ENCODE measurements around the gene SETD3.

Gene SETD3

GRCh38 chr14:99423434-99423833 lies 57.2 kb downstream of the SETD3 start:
- Histone ChIP-seq H3K36me3 (ENCODE audit: control insufficient read depth, insufficient read depth, low read length) (peaks cover 13% of the 10 kb centered on the region), H3K4me3 (ENCODE audit: extremely low read depth, insufficient read depth, low read length, poor library complexity, severe bottlenecking) (no peak overlapping the region), H3K4me1 (ENCODE audit: control insufficient read depth, insufficient read depth, low read length, poor library complexity, severe bottlenecking) (peaks cover 32% of the 10 kb centered on the region), H3K9me3 (ENCODE audit: control insufficient read depth, low read length) (no peaks in the 10 kb centered on the region), H3K27ac (ENCODE audit: low read depth, low read length, severe bottlenecking) (no peak overlapping the region)
- WGBS, 2 experiments (ENCODE audit: insufficient coverage in 2 of 2): 80 to 100% methylated on average over 1 of the region's 1 CpG

- Histone ChIP-seq H3K4me1 (ENCODE audit: control insufficient read depth, insufficient read depth, low read length, poor library complexity, severe bottlenecking) (peaks cover 23% of the 10 kb centered on the region), H3K4me3 (ENCODE audit: extremely low read depth, insufficient read depth, low read length, poor library complexity, severe bottlenecking) (no peak overlapping the region), H3K9me3 (ENCODE audit: control insufficient read depth, low read length) (no peaks in the 10 kb centered on the region), H3K27ac (ENCODE audit: low read depth, low read length, severe bottlenecking) (no peak overlapping the region), H3K36me3 (ENCODE audit: control insufficient read depth, insufficient read depth, low read length) (peaks cover 8% of the 10 kb centered on the region)
- 91 to 97% methylated on average over 5 to 6 of the region's 7 CpGs for WGBS, 2 experiments (ENCODE audit: insufficient coverage in 2 of 2)
Observed at GRCh38 chr14:99422228-99423010, 58.2 kb downstream of the SETD3 start.

GRCh38 chr14:99420711-99421110 lies 59.9 kb downstream of the SETD3 start:
- no peaks in the 10 kb centered on the region for H3K9me3 ChIP-seq (ENCODE audit: control insufficient read depth, low read length)
- WGBS, 2 experiments (ENCODE audit: insufficient coverage in 2 of 2): 43% methylated on average over 1 of the region's 6 CpGs; no CpG with 5 or more reads in 1 of the 2 experiments
- H3K27ac ChIP-seq (ENCODE audit: low read depth, low read length, severe bottlenecking): no peak overlapping the region
- H3K4me3 ChIP-seq (ENCODE audit: extremely low read depth, insufficient read depth, low read length, poor library complexity, severe bottlenecking): no peak overlapping the region
- peaks cover 10% of the 10 kb centered on the region for H3K4me1 ChIP-seq (ENCODE audit: control insufficient read depth, insufficient read depth, low read length, poor library complexity, severe bottlenecking)
- H3K36me3 ChIP-seq (ENCODE audit: control insufficient read depth, insufficient read depth, low read length): no peaks in the 10 kb centered on the region

- H3K9me3 ChIP-seq (ENCODE audit: control insufficient read depth, low read length): no peaks in the 10 kb centered on the region
- 93 to 100% methylated on average over 3 to 4 of the region's 4 CpGs for WGBS, 2 experiments (ENCODE audit: insufficient coverage in 2 of 2)
- H3K4me1 ChIP-seq (ENCODE audit: control insufficient read depth, insufficient read depth, low read length, poor library complexity, severe bottlenecking): peaks cover 8% of the 10 kb centered on the region
- H3K36me3 ChIP-seq (ENCODE audit: control insufficient read depth, insufficient read depth, low read length): no peaks in the 10 kb centered on the region
- H3K4me3 ChIP-seq (ENCODE audit: extremely low read depth, insufficient read depth, low read length, poor library complexity, severe bottlenecking): no peak overlapping the region
- H3K27ac ChIP-seq (ENCODE audit: low read depth, low read length, severe bottlenecking): no peak overlapping the region
Observed at GRCh38 chr14:99419905-99420304, 60.8 kb downstream of the SETD3 start.

GRCh38 chr14:99418242-99418641 lies 62.4 kb downstream of the SETD3 start:
- Histone ChIP-seq H3K36me3 (ENCODE audit: control insufficient read depth, insufficient read depth, low read length) (no peaks in the 10 kb centered on the region), H3K4me3 (ENCODE audit: extremely low read depth, insufficient read depth, low read length, poor library complexity, severe bottlenecking) (no peak overlapping the region), H3K9me3 (ENCODE audit: control insufficient read depth, low read length) (no peaks in the 10 kb centered on the region), H3K4me1 (ENCODE audit: control insufficient read depth, insufficient read depth, low read length, poor library complexity, severe bottlenecking) (peaks cover 8% of the 10 kb centered on the region), H3K27ac (ENCODE audit: low read depth, low read length, severe bottlenecking) (no peak overlapping the region)
- 100% methylated on average over 1 of the region's 1 CpG; no CpG with 5 or more reads in 1 of the 2 experiments for WGBS, 2 experiments (ENCODE audit: insufficient coverage in 2 of 2)

- H3K27ac ChIP-seq (ENCODE audit: low read depth, low read length, severe bottlenecking): no peak overlapping the region
- WGBS, 2 experiments (ENCODE audit: insufficient coverage in 2 of 2): 89% methylated on average over 3 of the region's 5 CpGs; no CpG with 5 or more reads in 1 of the 2 experiments
- peaks cover 22% of the 10 kb centered on the region for H3K4me1 ChIP-seq (ENCODE audit: control insufficient read depth, insufficient read depth, low read length, poor library complexity, severe bottlenecking)
- H3K9me3 ChIP-seq (ENCODE audit: control insufficient read depth, low read length): no peaks in the 10 kb centered on the region
- H3K36me3 ChIP-seq (ENCODE audit: control insufficient read depth, insufficient read depth, low read length): no peaks in the 10 kb centered on the region
- H3K4me3 ChIP-seq (ENCODE audit: extremely low read depth, insufficient read depth, low read length, poor library complexity, severe bottlenecking): no peak overlapping the region
Observed at GRCh38 chr14:99416909-99417308, 63.8 kb downstream of the SETD3 start.

GRCh38 chr14:99415496-99416281 lies 65.0 kb downstream of the SETD3 start:
- H3K27ac ChIP-seq (ENCODE audit: low read depth, low read length, severe bottlenecking): no peak overlapping the region
- no peak overlapping the region for H3K4me3 ChIP-seq (ENCODE audit: extremely low read depth, insufficient read depth, low read length, poor library complexity, severe bottlenecking)
- H3K9me3 ChIP-seq (ENCODE audit: control insufficient read depth, low read length): no peaks in the 10 kb centered on the region
- H3K4me1 ChIP-seq (ENCODE audit: control insufficient read depth, insufficient read depth, low read length, poor library complexity, severe bottlenecking): peaks cover 24% of the 10 kb centered on the region
- 14% methylated on average over 1 of the region's 2 CpGs; no CpG with 5 or more reads in 1 of the 2 experiments for WGBS, 2 experiments (ENCODE audit: insufficient coverage in 2 of 2)
- H3K36me3 ChIP-seq (ENCODE audit: control insufficient read depth, insufficient read depth, low read length): no peaks in the 10 kb centered on the region

- Histone ChIP-seq H3K36me3 (ENCODE audit: control insufficient read depth, insufficient read depth, low read length) (peaks cover 6% of the 10 kb centered on the region), H3K27ac (ENCODE audit: low read depth, low read length, severe bottlenecking) (peak overlapping the region; percentile 3), H3K4me3 (ENCODE audit: extremely low read depth, insufficient read depth, low read length, poor library complexity, severe bottlenecking) (no peak overlapping the region), H3K9me3 (ENCODE audit: control insufficient read depth, low read length) (no peaks in the 10 kb centered on the region), H3K4me1 (ENCODE audit: control insufficient read depth, insufficient read depth, low read length, poor library complexity, severe bottlenecking) (peaks cover 31% of the 10 kb centered on the region)
- 89 to 94% methylated on average over 17 of the region's 17 CpGs for WGBS, 2 experiments (ENCODE audit: insufficient coverage in 2 of 2)
Observed at GRCh38 chr14:99413911-99414310, 66.7 kb downstream of the SETD3 start.

- peaks cover 6% of the 10 kb centered on the region for H3K36me3 ChIP-seq (ENCODE audit: control insufficient read depth, insufficient read depth, low read length)
- peaks cover 34% of the 10 kb centered on the region for H3K4me1 ChIP-seq (ENCODE audit: control insufficient read depth, insufficient read depth, low read length, poor library complexity, severe bottlenecking)
- H3K27ac ChIP-seq (ENCODE audit: low read depth, low read length, severe bottlenecking): peak overlapping the region; percentile 78
- no peak overlapping the region for H3K4me3 ChIP-seq (ENCODE audit: extremely low read depth, insufficient read depth, low read length, poor library complexity, severe bottlenecking)
- 63 to 72% methylated on average over 4 to 5 of the region's 6 CpGs for WGBS, 2 experiments (ENCODE audit: insufficient coverage in 2 of 2)
- H3K9me3 ChIP-seq (ENCODE audit: control insufficient read depth, low read length): no peaks in the 10 kb centered on the region
Observed at GRCh38 chr14:99413172-99413571, 67.5 kb downstream of the SETD3 start.

- H3K36me3 ChIP-seq (ENCODE audit: control insufficient read depth, insufficient read depth, low read length): peaks cover 8% of the 10 kb centered on the region
- H3K27ac ChIP-seq (ENCODE audit: low read depth, low read length, severe bottlenecking): peak overlapping the region; percentile 78
- H3K9me3 ChIP-seq (ENCODE audit: control insufficient read depth, low read length): no peaks in the 10 kb centered on the region
- 60 to 64% methylated on average over 2 to 5 of the region's 17 CpGs for WGBS, 2 experiments (ENCODE audit: insufficient coverage in 2 of 2)
- H3K4me1 ChIP-seq (ENCODE audit: control insufficient read depth, insufficient read depth, low read length, poor library complexity, severe bottlenecking): peaks cover 34% of the 10 kb centered on the region
- no peak overlapping the region for H3K4me3 ChIP-seq (ENCODE audit: extremely low read depth, insufficient read depth, low read length, poor library complexity, severe bottlenecking)
Observed at GRCh38 chr14:99412117-99413061, 68.3 kb downstream of the SETD3 start.

Data from mesodermal cell (in vitro differentiated cells).